ENCODE data around the gene UPP1. TPM values are rescaled to one million over a fixed set of nuclear protein-coding genes. Genes with fewer than 3 reads are reported as not detected.

The UPP1 gene
- total RNA-seq, 1 experiment from 2014 or later, result 75.4 TPM

DNA sequence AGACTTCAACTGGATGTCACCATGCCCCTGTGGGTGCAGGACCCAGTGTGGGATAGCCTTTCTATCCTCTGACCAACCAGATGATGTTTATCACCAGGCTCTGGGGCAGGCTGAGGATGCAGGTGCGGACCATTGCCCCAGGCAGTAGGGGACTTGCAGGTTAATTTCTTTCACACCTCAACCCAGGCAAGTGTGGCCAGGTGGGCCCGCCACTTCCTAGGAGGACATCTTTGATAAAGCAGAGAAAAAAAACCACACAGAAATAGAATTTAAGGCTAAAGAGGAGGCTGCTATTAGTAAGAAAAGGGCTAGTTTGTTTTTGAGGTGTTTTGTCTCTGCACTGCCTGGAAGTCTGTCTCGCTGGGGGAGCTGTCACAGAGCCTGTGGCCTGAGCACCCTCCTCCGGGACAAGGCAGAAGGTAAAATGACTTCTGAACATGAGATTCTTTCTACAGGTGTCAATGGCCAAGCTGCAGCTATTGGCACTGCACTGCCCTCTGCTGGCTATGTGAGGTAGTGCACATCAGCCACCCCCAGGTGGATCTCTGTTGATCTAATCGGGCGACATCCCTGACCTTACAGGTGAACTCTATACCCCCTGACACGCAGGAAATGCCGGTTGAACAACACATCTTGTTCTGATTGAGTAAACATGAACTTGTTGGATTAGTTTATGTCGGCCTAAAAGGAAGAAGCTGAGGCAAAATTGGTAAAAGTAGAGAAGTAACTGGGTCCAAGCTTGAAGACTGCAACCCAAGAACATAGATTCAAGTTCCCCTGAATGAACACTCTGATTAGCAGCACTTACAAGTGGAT, 21.0 kb downstream of the UPP1 start:
- DNase-seq, result peak; percentile 93
- Mint-ChIP-seq H3K4me1 (ENCODE audit: low read depth, unreplicated experiment) (peaks cover 12% of the 10 kb centered on the region), H3K36me3 (ENCODE audit: insufficient read depth, unreplicated experiment) (peaks cover 49% of the 10 kb centered on the region), H3K9me3 (ENCODE audit: low read depth, unreplicated experiment) (no peaks in the 10 kb centered on the region), H3K27ac (ENCODE audit: unreplicated experiment) (peak overlapping the region; percentile 45), H3K27me3 (ENCODE audit: unreplicated experiment) (no peaks in the 10 kb centered on the region), H3K4me3 (ENCODE audit: low read depth, unreplicated experiment) (no peak overlapping the region)
- TF ChIP-seq, protein P1, sequence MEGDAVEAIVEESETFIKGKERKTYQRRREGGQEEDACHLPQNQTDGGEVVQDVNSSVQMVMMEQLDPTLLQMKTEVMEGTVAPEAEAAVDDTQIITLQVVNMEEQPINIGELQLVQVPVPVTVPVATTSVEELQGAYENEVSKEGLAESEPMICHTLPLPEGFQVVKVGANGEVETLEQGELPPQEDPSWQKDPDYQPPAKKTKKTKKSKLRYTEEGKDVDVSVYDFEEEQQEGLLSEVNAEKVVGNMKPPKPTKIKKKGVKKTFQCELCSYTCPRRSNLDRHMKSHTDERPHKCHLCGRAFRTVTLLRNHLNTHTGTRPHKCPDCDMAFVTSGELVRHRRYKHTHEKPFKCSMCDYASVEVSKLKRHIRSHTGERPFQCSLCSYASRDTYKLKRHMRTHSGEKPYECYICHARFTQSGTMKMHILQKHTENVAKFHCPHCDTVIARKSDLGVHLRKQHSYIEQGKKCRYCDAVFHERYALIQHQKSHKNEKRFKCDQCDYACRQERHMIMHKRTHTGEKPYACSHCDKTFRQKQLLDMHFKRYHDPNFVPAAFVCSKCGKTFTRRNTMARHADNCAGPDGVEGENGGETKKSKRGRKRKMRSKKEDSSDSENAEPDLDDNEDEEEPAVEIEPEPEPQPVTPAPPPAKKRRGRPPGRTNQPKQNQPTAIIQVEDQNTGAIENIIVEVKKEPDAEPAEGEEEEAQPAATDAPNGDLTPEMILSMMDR (IDR thresholded peaks at IDR 0.05; ENCODE audit: unreplicated experiment), result peak; percentile 100
- CTCF ChIA-PET, result interaction anchor here (0.9 to 4.2 kb wide), 11 partner anchors 9 to 844 kb away, joined by 3 to 49 read pairs (median 5); no protein-coding TSS in a partner anchor
- intact Hi-C loops (cut with micrococcal nuclease; ENCODE audit: unreplicated experiment), result loop anchor here (1.0 to 2.0 kb wide), 4 partner anchors 45 to 165 kb away; partner anchors contain the start of gene C7orf57
- BruUV-seq (replicated peaks), result TSS peak; percentile 29

- CTCF ChIA-PET, result interaction anchor here (0.9 to 4.2 kb wide), 9 partner anchors 27 to 845 kb away, joined by 3 to 49 read pairs (median 5); no protein-coding TSS in a partner anchor
- Mint-ChIP-seq H3K27me3 (ENCODE audit: unreplicated experiment) (no peaks in the 10 kb centered on the region), H3K9me3 (ENCODE audit: low read depth, unreplicated experiment) (no peaks in the 10 kb centered on the region), H3K4me3 (ENCODE audit: low read depth, unreplicated experiment) (no peak overlapping the region), H3K4me1 (ENCODE audit: low read depth, unreplicated experiment) (peaks cover 12% of the 10 kb centered on the region), H3K36me3 (ENCODE audit: insufficient read depth, unreplicated experiment) (peaks cover 41% of the 10 kb centered on the region), H3K27ac (ENCODE audit: unreplicated experiment) (no peak overlapping the region)
- BruUV-seq (replicated peaks), result no TSS peak
- no peak for DNase-seq
- intact Hi-C loops (cut with micrococcal nuclease; ENCODE audit: unreplicated experiment), result loop anchor here (1.0 to 2.0 kb wide), 4 partner anchors 44 to 166 kb away; partner anchors contain the start of gene C7orf57
- TF ChIP-seq, protein P1 (IDR thresholded peaks at IDR 0.05; ENCODE audit: unreplicated experiment), result no peak
Measured at GRCh38 chr7:48110868-48111267, 21.8 kb downstream of the UPP1 start.

DNA sequence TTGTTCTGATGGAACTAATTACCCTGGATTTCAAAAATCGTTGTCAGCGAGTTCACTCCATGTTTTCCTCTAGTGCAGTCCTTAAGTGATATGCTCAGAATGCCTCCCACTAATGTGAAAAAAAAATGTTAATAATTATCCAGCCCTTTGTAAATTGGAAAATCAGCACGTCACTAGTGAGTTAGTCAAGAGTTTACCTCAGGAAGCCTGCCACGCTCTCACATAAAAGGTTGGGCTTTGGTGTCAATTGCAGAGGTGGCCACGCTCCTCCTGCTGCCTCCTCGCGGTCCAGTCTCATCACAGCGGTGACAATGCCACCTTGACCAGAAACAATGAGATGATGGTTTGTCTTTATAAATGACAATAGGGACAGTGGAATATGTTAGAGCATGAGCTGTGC, 22.5 kb downstream of the UPP1 start:
- Mint-ChIP-seq H3K27ac (ENCODE audit: unreplicated experiment) (no peak overlapping the region), H3K9me3 (ENCODE audit: low read depth, unreplicated experiment) (no peaks in the 10 kb centered on the region), H3K4me1 (ENCODE audit: low read depth, unreplicated experiment) (peaks cover 12% of the 10 kb centered on the region), H3K4me3 (ENCODE audit: low read depth, unreplicated experiment) (no peak overlapping the region), H3K36me3 (ENCODE audit: insufficient read depth, unreplicated experiment) (peaks cover 34% of the 10 kb centered on the region), H3K27me3 (ENCODE audit: unreplicated experiment) (no peaks in the 10 kb centered on the region)
- intact Hi-C loops (cut with micrococcal nuclease; ENCODE audit: unreplicated experiment), result loop anchor here (2.0 kb wide), 2 partner anchors 43 to 77 kb away; partner anchors contain the start of gene C7orf57
- BruUV-seq (replicated peaks), result no TSS peak
- DNase-seq, result no peak
- TF ChIP-seq, protein P1 (IDR thresholded peaks at IDR 0.05; ENCODE audit: unreplicated experiment), result no peak
- CTCF ChIA-PET, result no interaction called here

- Mint-ChIP-seq H3K4me1 (ENCODE audit: low read depth, unreplicated experiment) (peaks cover 12% of the 10 kb centered on the region), H3K9me3 (ENCODE audit: low read depth, unreplicated experiment) (no peaks in the 10 kb centered on the region), H3K4me3 (ENCODE audit: low read depth, unreplicated experiment) (no peak overlapping the region), H3K27ac (ENCODE audit: unreplicated experiment) (no peak overlapping the region), H3K27me3 (ENCODE audit: unreplicated experiment) (no peaks in the 10 kb centered on the region), H3K36me3 (ENCODE audit: insufficient read depth, unreplicated experiment) (peaks cover 26% of the 10 kb centered on the region)
- BruUV-seq (replicated peaks), result no TSS peak
- DNase-seq, result no peak
- CTCF ChIA-PET, result interaction anchor here (1.7 kb wide), 1 partner anchor 42 kb away, joined by 3 read pairs; no protein-coding TSS in a partner anchor
- intact Hi-C loops (cut with micrococcal nuclease; ENCODE audit: unreplicated experiment), result no loop called here
- TF ChIP-seq, protein P1 (IDR thresholded peaks at IDR 0.05; ENCODE audit: unreplicated experiment), result no peak
Measured at GRCh38 chr7:48112401-48113165, 23.5 kb downstream of the UPP1 start.

All from Calu3 (cell line).